Renal pelvis (tissue), 4 donors: Measurements from ENCODE around the gene APBA2. TPM values are rescaled to one million over a fixed set of nuclear protein-coding genes. Genes with fewer than 3 reads are reported as not detected.
"Not testable (repeated sequence)": the region's sequence is repeated elsewhere in the genome, so short reads cannot be mapped to it uniquely, and the experiment has no call there.

ENCODE experiments used
- DNase-seq: peaks from one replicate; pipeline ENCODE4 v3.0.0-alpha.2; 2013
- polyA plus RNA-seq, 3 donors: library from polyadenylated mRNA; unstranded; fragments of 120-200 nt; gene quantifications; one replicate each; pipeline ENCODE4 v1.2.1, GENCODE V29; 2013; ENCODE audit not compliant: insufficient read length in 3 of 3

APBA2 gene
- polyA plus RNA-seq, 3 donors: 12.6 to 18.3 (median 15.3) TPM

GRCh38 chr15:29151484-29151857 is 265.7 kb downstream of the APBA2 start:
- DNase-seq: no peak

- DNase-seq: no peak
These were observed 270.7 kb downstream of the APBA2 start for GRCh38 chr15:29156521-29156920.

GRCh38 chr15:29159771-29160455 is 274.1 kb downstream of the APBA2 start:
- no peak for DNase-seq

- DNase-seq: no peak
These were observed 276.6 kb downstream of the APBA2 start for GRCh38 chr15:29162411-29162810.

- not testable (repeated sequence) for DNase-seq
These were observed 281.3 kb downstream of the APBA2 start for GRCh38 chr15:29167122-29167521.

Other genes starting within 250 kb of the APBA2 start
- gene GOLGA8M, start 173.6 kb upstream of the APBA2 start, polyA plus RNA-seq: 1 to 10 TPM; 2.1 to 6.1 (median 3.9) TPM
- 1 to 10 TPM in 1 of 3 donors, under 1 TPM in 2; 0.19 to 1.1 (median 0.52) TPM for gene GOLGA6L7, start 37.3 kb upstream of the APBA2 start, polyA plus RNA-seq